Loucy (cell line): ENCODE results near the gene INPP4B.

ENCODE experiments used
- CTCF ChIP-seq: fragments of 200-600 bp; sonication (generic); conservative IDR thresholded peaks from 2 replicates; pipeline ENCODE4 v1.5.1; 2014; ENCODE audit warnings: mild to moderate bottlenecking, antibody characterized with exemption, low read length
- EZH2phosphoT487 ChIP-seq: fragments of 200-600 bp; IDR thresholded peaks from 2 replicates; pipeline ENCODE4 v1.6.1; 2018; ENCODE audit warnings: antibody characterized with exemption, mild to moderate bottlenecking, moderate library complexity, borderline replicate concordance

DNA sequence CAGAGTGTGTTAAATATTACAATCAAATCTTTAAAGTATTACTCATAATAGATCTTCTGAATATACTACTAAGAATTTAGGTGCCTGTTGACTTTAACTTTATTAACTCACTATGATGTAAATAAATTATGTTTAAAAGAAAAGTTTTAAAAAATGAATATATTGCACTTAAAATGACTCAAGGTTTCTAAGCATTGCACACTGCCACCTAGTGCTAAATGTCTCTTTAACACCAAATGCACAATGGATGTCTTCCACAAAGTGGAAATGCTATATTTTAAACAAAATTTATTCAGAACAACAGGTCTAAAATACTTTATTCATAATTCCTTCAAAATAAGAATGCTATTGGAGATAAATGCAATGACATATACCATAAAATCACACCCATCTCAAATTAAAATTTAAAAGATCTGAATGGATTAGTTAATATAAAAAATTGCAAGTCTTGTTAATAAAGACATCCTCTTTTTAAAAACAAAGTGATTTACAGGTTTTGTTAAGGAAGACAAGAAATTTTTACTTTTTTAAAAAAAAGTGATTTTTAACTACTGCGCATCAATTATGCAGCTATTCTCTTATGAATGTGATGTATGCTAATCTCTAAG lies 5.5 kb downstream of the INPP4B start:
- peak; percentile 74 for TF ChIP-seq CTCF
- no peak for TF ChIP-seq EZH2phosphoT487
